Keratinocyte (primary cell): ENCODE measurements around the gene ZBTB32.

Source experiments
- CTCF ChIP-seq, 3 experiments: IDR thresholded peaks in 1 of 3; conservative IDR thresholded peaks in 1 of 3; optimal IDR thresholded peaks in 1 of 3; 2 replicates in 2 of 3; 3 replicates in 1 of 3; pipeline versions ENCODE3 to v1.5.1; 2011; ENCODE audit warnings: low read length in 3 of 3, mild to moderate bottlenecking in 3 of 3, moderate library complexity in 2 of 3, control low read depth in 1 of 3, inconsistent platforms in 1 of 3; ENCODE audit not compliant: insufficient read depth in 2 of 3; ENCODE audit errors: extremely low read depth in 1 of 3
- EZH2 ChIP-seq: IDR thresholded peaks from one replicate; pipeline ENCODE4 v1.6.1; 2012; ENCODE audit warnings: inconsistent platforms, mild to moderate bottlenecking, low read length, moderate library complexity

GRCh38 chr19:35720648-35721047 is 16.3 kb downstream of the ZBTB32 start:
- TF ChIP-seq CTCF (optimal IDR thresholded peaks at IDR 0.05 in 1 of 3, IDR thresholded peaks at IDR 0.05 in 1 of 3, conservative IDR thresholded peaks at IDR 0.05 in 1 of 3; ENCODE audit: extremely low read depth in 1 of 3, insufficient read depth in 2 of 3, low read length in 3 of 3) (no peak), EZH2 (no peak)
